Sciatic nerve (tissue), 2 donors: Measurements from ENCODE around the gene PRRG2. TPM values are rescaled to one million over a fixed set of nuclear protein-coding genes. Genes with fewer than 3 reads are reported as not detected.

Experiments
- ATAC-seq: fragments of 200-7000 bp; cut with Tn5 transposase; one replicate; pipeline ENCODE4 v1.9.1; 2020; ENCODE audit warnings: mild to moderate bottlenecking, moderate library complexity
- DNase-seq: peaks from one replicate; pipeline ENCODE4 v3.0.0-alpha.2; 2020; ENCODE audit warnings: low spot score
- intact Hi-C: fragments of 100-400 bp; cut with DNase I; formaldehyde crosslinking; loops from one replicate; pipeline ENCODE4 v1.14.2; 2022
- total RNA-seq: library from RNA; stranded (reverse); fragmentation: NEBNext Ultra II Directional; extraction: Animal tissue kit (Norgen Biotek cat#: 25700); gene quantifications from one replicate; pipeline ENCODE4 v1.2.1, GENCODE V29; 2021
- donor health status: DM: no; HTN: no; CAD: no.
- donor health status: DM: no; HTN: no; CAD: no.

PRRG2 gene
- total RNA-seq, 1 donor from 2014 or later: 1.7 TPM

DNA sequence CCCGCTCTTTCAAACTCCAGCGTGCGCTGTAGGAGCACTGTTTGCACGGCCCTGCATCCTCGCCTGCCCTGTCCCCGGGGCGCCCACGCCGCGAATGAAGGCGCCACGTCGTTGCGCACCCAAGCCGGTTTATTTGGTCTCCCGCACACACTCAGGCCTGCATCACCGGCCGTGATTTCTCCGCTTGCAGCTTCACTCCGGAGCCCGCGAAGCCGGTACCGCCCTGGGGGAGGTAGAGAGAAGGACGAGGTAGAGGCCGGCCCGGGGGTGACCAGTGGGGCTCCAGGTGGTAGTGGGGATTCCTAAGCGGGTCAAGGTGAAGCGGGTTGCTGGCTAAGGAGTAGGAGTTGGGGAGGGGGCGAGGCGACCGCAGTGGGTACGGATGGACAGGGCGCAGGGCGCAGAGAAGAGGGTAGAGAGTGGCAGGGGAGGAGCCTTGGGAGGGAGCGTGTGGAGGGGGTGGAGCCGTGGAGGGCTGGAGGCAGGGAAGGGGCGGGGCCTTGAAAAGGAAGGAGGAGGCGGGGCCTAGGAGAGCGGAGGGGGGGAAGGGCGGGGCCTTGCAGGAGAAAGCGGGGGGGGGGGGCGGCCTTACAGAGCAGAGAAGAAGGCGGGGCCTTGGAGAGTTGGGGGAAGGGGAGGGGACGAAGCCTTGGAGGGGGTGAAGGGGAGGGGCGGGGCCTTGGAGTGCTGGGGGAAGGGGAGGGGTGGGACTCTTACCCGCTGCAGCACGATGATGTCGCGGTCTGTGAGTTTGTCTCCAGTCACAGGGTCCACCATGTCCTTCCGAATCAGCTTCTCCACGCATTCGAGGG lies 25.3 kb upstream of the PRRG2 start:
- ATAC-seq (peak; percentile 71), DNase-seq (peak; percentile 84)
- intact Hi-C loops: no loop called here

DNA sequence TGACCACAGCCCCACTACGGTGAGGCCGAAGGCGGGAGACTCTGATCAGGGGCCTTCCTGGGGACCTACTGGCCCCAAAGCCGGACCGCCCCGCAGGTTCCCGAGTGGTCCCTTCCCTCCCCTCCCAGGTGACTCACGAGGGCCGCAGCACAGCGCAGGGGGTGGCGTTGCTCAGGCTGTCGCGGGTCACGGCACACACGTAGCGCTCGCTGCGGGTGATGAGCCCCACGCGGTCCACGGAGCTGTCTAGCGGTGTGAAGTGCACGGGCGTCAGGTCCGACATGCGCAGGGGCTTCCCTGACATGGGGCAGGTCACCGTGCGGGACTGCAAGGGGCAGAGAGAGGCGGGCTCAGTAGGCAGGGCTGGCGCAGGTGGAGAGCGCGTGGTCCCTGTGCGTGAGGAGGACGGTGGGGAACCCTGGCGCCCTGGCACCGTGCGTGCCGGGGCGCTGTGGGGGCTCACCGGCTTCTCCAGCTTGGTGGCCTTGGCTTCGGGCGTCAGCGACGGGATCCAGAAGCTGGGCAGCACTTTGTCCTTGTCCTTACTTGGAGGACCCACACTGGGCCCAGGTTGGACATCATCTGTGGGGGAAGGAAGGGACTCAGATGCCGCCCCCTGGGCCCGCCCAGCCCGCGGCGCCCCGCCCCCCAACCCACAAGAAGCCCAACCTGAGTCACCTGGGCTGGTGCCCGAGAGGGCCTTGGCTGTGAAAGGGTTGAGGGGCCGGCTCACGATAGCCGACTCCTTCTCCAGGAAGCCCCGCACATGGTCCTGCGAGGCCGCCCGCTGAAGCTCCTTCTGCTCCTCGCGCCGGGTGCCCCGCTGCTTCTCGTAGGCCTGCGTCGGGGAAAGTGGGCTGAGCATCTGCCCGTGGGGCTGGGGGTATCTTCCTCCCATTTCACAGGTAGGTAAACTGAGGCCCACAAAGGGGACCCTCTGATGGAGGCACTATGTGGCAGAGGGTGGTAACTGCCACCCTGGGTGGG lies 24.4 kb upstream of the PRRG2 start:
- DNase-seq: no peak
- peak; percentile 8 for ATAC-seq
- intact Hi-C loops: no loop called here

DNA sequence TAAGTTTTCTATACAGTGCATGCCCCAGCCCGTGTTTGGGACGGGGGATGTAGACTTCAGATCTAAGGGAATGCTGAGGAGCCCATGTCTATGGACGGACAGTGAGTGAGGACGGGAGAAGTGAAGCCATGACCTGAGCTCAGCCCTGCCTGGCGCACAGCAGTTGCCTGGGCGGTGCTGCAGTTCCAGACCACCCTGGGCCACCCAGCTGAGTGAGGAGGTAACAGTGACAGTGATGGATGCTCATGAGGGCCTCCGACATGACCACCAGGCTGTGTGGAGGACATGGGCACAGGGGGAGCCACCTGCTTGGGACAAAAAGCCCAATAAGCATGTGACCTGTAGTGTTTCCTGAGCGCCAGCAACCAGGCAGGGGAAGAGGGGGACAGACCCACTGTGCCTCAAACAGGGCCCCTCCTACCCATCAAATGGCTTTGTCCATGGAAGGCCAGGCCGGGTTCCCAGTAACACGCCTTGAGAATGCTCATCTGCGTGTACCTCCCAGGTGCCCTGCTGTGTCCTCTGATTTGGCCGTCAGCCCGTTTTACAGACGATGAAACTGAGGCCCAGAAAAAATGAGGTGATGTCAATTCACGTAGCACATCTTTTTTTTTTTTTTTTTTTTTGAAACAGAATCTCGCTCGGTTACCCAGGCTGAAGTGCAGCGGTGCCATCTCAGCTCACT lies 23.3 kb upstream of the PRRG2 start:
- DNase-seq (no peak), ATAC-seq (no peak)
- intact Hi-C loops: no loop called here

DNA sequence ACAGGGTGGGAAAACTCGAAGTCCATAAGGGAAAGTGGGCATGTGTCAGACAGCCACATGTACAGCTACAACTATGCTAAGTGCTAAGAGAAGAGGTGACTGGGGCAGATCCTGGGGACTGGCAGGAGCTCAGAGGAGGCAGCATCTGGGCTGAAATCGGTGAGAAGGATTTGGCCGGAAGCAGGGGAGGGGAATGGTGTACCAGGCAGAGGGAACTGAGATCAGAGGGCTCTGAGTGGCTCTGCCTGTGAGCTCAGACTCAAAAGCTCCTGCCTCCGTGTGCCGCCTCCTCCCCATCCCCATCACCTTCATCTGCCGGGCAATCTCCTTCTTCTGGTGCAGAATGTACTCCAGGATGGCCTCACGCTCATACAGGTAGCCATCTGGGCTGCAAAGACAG lies 22.5 kb upstream of the PRRG2 start:
- DNase-seq: no peak
- ATAC-seq: no peak
- intact Hi-C loops: no loop called here

DNA sequence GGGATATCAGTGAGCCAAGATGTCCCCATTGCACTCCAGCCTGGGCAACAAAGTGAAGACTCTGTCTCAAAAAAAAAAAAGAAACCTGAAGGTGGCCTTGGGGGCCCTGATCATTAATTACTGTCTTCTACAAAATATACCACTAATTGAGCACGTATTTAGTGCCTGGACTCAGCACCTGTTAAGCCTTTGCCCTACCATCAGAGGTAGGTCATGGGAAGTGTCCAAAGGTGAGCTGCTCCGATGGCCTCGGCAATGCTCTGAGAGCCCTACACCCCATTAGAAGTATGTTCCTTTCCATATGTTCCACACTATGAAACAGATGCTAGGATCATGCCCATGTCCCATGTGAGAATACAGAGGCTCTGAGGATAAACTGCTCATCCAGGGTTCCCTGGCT lies 21.7 kb upstream of the PRRG2 start:
- intact Hi-C loops: no loop called here
- no peak for DNase-seq
- no peak for ATAC-seq

DNA sequence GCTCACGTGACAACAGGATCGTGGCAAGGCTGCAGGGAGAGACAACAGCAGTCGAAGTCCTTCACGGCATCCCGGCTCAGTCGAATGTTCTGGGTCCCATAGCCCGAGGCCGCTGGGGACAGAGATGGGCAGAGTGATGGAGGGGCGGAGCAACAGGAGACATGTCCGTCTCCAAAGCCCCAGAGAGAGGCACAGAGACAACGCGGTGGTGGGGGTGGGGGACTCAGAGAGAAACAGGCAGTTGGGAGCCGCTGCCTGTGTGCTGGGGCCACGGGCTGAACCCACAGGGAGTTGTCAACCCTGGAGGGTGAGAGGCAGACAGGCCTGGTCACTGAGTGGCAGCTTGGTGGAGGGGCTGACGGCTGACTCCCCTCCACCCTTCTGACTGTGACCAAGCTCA lies 21.2 kb upstream of the PRRG2 start:
- intact Hi-C loops: no loop called here
- ATAC-seq: peak; percentile 4
- no peak for DNase-seq

DNA sequence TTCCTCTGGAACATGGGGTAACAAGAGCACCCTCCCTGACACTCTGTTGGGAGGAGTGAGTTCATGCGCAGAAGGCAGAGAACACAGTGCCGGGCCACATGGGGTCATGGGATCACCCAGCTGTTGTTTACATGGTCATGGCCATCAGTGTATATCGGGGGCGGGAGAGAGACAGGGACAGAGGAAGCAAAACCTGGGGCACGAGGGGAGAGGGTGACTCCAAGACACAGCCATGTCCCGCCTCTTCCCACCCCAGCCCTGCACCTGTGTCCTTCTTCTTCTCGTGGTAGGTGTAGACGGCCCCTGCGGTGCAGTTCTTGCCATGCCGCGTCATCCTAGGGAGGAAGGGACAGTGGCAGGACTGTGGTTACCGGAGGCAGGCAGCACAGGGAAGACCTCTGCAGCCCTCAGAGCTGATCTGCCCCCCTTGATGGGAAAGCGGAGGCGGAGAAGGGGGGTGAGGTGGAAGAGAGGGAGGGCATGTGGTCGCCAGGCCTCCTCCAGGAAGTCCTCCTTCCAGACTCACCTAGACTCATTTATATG lies 20.7 kb upstream of the PRRG2 start:
- DNase-seq (no peak), ATAC-seq (peak; percentile 83)
- intact Hi-C loops: no loop called here

DNA sequence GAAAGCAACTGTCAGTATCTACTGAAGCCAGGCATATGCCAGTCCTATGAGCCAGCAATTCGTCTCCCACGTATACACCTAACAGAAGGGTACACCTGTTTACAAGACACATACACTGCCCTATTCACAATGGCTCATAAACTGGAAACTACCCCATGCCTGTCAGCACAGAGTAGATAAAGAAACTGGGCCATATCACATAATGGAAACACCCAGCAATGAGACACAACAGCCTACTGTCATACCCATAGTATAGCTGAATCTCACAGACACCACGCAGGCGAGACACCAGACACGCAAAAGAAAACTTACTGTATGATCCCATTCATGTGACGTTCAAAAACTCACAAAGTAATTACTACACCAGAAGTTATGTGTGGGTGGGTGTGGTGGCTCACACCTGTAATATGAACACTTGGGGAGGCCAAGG lies 16.5 kb upstream of the PRRG2 start:
- no peak for DNase-seq
- ATAC-seq: no peak
- intact Hi-C loops: no loop called here

DNA sequence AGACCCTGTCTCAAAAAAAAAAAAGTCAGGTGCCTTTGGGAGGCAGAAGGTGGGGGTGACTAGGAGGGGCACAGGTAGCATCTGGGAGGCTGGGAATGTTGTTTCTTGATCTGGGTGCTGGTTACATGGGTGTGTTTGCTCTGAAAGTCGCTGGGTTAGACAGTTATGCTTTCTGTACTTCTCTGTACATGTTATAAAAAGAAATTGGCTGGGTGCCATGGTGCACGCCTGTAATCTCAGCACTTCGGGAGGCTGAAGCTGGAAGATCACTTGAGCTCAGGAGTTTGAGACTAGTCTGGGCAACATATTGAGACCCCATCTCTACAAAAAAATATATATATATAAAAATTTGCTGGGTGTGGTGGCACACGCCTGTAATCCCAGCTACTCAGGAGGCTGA lies 15.9 kb upstream of the PRRG2 start:
- no peak for ATAC-seq
- intact Hi-C loops: no loop called here
- DNase-seq: no peak

DNA sequence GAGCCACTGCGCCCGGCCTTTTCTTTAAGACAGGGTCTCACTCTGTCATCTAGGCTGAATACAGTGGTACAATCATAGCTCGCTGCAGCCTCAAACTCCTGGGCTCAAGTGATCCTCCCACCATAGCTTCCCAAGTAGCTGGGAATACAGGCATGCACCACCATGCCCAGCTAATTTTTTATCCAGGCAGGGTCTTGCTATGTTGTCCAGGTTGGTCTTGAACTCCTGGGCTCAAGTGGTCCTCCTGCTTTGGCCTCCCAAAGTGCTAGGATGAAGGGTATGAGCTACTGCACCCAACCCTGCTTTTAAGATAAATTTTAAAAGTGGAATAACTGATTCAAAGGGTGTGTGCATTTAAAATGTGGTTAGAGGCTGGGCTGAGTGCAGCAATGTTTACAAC lies 14.8 kb upstream of the PRRG2 start:
- ATAC-seq: no peak
- intact Hi-C loops: no loop called here
- no peak for DNase-seq

DNA sequence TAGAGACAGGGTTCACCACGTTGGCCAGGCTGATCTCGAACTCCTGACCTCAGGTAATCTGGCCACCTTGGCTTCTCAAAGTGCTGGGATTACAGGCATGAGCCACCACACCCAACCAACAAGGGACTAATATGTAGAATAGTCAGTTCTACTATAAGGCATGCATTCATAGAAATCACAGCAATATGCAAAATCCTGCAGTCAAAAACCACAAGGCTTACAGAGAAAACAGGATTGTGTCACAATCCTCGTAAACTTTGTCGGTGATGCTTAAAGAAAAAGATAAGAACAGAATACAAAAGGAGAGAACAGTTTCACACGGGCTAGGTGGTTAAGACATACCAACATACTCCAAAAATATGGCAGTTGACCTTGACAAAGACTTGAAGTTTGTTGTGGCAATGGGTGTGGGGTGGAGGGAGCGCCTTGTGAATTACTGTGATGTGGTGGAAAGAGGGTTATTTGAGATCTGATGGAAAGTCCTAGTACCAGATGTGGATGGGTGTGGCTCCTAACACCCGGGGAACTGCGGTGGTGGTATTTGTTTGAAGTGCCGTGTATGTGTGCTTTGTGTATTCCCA lies 13.2 kb upstream of the PRRG2 start:
- ATAC-seq (peak; percentile 45), DNase-seq (no peak)
- intact Hi-C loops: no loop called here

DNA sequence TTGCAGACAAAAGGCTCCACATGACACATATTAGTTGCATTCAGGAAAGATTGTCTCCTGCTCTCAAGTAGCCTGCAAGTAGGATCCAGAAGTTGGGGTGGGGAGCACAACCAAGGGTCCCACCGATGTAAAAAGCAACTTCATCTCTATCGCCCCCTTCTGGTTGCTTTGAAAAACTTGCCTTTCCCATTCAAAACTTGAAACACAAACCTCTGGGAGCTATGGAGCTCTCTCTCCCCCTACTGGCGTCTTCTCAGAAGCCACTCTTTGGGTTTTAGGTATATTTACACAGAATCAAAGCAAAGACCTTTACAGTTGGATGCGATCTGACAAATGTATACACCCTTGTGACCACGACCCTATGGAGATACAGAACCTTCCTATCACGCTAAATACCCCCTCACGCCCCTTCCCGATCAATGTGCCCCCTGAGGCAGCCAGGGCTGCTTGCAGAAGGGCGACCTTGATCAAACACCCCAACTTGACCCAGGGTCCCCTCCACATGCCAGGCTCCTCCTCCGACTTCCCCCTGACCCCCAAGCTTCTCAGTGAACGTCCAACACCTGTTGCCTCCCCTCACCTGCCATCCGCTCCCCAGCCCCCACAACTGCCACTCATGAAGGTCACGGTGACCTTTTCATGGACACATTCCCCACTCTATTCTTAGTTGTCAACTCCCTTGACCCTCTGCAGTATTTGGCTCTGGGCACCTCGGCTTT lies 10.8 kb upstream of the PRRG2 start:
- DNase-seq (no peak), ATAC-seq (peak; percentile 79)
- intact Hi-C loops: no loop called here

DNA sequence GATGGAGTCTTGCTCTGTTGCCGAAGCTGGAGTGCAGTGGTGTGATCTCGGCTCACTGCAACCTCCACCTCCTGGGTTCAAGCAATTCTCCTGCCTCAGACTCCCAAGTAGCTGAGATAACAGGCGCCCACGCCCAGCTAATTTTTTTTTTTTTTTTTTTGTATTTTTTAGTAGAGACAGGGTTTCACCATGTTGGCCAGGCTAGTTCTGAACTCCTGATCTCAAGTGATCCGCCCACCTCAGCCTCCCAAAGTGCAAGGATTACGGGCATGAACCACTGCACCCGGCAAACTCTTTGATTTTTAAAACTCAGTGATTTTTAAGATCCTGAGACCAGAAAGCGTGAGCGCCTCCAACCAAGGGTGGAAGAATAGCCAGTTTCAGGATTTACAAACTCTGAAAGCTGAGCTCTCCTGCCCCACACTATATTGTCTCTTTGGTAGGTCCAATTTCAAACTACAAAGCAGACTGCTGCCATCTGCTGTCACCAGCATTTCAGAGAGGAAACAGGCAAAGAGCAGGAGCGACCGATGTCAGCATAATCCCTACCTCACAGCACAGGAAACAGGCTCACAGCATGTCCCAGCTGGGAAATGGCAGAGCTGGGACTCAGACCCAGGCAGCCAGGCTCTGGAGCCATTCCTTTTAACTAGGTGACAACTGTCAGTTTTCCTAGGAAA lies 10.0 kb upstream of the PRRG2 start:
- no peak for DNase-seq
- peak; percentile 33 for ATAC-seq
- intact Hi-C loops: no loop called here

DNA sequence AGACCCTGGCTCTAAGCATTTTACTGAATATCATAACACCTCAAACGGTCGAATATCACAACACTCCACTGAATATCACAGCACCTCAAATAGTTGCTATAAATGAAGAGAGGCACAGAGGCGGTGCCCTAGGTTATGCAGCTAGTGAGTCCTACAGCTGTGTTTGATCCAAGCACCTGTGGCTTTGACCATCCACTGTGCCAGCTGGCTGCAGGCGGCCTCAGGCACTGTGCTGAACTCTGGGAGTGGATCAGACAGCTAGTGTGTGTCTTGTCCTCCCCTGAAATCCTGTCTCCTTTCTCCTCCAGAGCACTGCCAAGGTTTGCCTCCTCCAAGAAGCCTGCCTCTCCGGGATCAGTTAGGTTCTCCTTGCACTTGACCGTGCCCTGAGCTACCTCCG lies 8.1 kb upstream of the PRRG2 start:
- intact Hi-C loops: no loop called here
- no peak for DNase-seq
- ATAC-seq: no peak

DNA sequence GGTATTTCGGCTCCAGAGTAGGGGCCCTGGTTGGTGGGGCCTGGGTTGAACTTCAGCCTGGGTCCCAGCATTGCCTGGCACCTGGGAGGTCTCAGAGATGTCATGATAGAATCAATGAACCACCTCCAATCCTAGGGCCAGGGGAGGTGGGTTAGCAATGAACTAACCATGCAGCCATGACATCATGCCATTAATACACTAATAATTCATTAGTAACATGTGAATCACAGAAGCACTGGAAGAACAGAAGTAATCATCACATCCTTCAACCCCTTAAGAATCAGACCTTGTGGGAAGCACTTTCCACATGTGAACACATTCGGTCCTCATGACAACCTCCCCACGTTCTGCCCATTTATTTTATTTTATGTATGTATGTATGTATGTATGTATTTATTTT lies 7.7 kb upstream of the PRRG2 start:
- no peak for ATAC-seq
- DNase-seq: no peak
- intact Hi-C loops: no loop called here

DNA sequence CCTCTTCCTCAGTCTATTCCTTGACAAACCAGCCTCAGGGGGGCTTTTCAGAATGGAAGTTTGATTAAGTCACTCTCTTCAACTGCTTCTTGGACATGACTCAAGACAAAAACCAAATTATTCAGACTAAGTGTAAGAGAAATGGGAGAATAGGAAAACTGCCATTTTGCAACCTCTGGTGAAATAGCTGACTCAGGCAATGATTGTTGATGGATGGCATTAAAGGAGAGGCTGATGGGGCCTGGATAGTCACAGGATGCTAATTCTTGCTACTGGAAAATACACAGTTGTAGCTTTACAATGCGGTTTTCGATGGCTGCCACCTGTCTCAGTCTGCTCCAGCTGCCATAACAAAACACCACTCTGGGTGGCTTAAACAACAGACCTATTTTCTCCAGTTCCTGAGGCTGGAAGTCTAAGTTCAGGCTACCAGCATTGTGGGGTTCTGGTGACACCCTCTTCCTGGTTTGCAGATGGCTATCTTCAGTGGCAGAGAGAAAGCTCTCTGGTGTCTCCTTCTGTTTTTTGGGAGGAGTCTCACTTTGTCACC lies 6.8 kb upstream of the PRRG2 start:
- intact Hi-C loops: no loop called here
- DNase-seq (no peak), ATAC-seq (no peak)

DNA sequence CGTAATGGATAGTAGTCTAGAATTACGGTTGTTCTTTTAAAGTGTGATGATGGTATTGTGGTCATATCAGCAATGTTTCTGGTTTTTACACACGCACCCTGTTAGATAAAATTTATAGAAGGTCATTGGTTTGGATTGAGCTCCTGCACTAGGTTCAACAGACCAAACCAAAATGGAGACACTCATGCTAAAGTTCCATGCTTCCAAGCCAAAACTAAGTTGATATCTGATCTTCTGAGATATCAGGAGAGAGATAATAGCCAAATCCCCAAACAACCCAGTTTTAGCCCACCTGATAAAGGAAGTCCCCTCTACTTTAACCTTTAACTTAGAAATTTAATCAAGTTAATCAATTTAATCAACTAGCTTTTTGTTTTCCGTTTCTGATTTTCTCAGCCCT lies 1.9 kb upstream of the PRRG2 start:
- ATAC-seq (no peak), DNase-seq (no peak)
- intact Hi-C loops: no loop called here

DNA sequence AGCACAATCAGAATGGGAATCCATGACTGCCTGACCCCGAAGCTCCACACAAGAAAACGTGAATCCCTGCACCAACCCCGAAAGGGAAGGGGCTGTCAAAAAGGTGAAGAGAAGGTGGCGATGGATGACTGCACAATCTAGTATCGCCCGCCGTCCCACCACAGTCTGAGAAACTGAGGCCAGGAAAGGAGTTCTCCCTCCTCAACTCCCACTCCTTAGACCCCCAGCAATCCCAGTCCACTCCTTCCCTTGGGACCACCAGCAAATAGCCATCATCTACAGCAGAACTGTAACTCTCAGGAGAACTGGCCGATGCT lies 1.2 kb upstream of the PRRG2 start:
- DNase-seq: no peak

More for the DNA sequence above, 1.2 kb upstream of the PRRG2 start:
- ATAC-seq: peak; percentile 22
- intact Hi-C loops: loop anchor here (10.0 kb wide), 1 partner anchor 95 kb away; the partner anchor contains the start of gene PRMT1
